NCI-H128 (cell line): ENCODE measurements around the gene LGALS1.
A peak's percentile ranks its signal among the peaks of the same experiment; 100 is the strongest.

Experiments used
- DNase-seq: peaks from one replicate; lab custom pipeline; 2025; ENCODE audit not compliant: unreplicated experiment; lab: John Stamatoyannopoulos, UW

Gene LGALS1

DNA sequence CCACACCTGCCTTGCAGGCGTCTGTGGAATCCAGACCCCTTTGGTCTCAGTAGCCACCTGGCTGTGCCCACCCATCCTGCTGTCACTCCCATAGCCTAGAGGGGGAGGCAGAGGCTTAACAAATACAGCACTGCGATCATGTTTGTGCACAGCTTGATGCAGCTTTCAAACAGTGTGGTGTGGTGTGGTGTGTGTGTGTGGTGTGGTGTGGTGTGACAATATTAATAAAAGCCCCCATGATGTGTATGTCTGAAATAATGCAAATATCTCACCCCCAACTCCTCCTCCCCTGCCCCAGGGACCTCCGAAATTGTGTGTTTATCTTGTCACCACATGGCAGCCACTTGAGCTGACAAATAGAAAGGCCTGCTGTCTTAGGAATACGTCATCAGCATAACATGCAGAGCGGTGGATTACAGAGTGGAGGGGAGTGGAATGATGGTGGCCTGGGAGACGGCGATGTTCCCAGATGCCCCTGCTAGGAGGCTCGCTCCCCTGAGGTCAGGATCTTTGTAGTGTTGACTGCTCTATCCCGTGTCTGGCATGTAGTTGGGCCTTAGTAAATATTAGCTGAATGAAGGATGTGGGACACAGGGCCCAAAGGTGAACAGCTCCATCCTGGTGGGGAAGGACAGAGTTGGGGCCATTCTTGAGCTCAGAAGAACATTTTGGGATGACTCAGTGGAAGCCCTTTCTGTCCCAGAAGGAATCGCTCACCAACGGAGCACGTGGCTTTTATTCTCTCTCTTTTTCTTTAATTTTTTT, 14.1 kb upstream of the LGALS1 start:
- DNase-seq: peak; percentile 18

DNA sequence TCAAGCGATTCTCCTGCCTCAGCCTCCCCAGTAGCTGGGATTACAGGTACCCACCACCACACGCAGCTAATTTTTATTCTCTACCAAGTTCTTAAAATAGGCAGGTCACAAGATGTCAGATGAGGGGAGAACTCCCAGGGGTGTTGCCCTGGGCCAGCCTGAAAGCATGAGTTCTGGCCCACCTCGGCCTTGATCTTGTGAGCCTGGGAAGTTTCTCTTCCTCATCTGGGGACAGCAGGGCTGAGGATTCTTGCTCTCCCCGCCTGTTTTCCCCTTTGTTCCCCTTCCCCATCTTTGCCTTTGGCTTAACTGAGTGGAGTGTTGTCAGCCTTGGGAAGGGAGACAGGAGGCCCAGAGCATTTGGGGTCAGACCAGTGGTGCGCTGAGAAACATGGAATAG, 13.4 kb upstream of the LGALS1 start:
- DNase-seq: no peak

- no peak for DNase-seq
Observed at GRCh38 chr22:37663521-37664140, 11.8 kb upstream of the LGALS1 start.

DNA sequence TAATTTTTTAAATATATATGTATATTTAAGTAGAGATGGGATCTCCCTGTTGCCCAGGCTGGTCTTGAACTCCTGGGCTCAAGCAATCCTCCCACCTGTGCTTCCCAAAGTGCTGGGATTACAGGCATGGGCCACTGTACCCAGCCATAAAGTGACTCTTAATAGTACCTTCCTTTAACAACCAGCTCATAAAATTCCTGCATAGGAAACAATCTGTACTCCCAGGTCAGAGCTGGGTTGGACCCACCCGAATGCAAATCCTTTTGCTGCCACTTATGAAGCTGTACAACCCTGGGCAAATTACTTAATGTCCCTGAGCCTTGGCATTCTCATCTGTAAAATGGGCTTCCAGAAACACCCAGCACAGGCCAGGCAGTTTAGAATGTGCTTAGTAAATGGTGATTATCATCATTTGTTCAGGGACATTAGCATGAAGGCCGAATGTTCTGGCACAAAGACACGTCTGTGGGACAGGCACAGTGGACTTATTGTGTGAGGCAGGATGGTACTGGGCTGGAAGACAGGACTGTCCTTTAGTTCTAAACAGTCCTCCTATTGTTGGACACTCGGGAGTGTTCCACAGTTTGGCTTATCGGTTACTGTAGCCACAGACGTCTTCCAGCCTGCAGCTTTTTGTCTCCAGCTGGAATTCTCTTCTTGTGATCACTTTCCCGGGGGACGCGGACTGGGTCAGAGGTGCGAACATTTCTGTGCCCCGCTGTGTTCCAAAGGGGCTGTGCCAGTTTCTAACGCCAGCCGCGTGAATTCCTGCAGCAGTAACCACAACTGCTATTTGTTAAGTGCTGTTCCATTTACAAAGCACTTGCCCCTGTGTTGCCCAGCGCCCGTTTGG, 11.0 kb upstream of the LGALS1 start:
- DNase-seq: no peak

DNA sequence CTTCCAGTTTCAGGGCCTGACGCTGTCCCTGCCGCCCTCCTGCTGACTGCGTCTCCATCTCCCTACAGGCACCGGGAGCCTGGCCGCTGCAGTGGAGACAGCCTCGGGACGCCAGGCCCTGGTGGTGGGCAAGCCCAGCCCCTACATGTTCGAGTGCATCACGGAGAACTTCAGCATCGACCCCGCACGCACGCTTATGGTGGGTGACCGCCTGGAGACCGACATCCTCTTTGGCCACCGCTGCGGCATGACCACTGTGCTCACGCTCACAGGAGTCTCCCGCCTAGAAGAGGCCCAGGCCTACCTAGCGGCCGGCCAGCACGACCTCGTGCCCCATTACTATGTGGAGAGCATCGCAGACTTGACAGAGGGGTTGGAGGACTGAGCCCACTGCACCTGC, 9.9 kb upstream of the LGALS1 start:
- no peak for DNase-seq

- DNase-seq: no peak
Observed at GRCh38 chr22:37669586-37669985, 5.8 kb upstream of the LGALS1 start.

- no peak for DNase-seq
Observed at GRCh38 chr22:37672206-37672919, 3.1 kb upstream of the LGALS1 start.

DNA sequence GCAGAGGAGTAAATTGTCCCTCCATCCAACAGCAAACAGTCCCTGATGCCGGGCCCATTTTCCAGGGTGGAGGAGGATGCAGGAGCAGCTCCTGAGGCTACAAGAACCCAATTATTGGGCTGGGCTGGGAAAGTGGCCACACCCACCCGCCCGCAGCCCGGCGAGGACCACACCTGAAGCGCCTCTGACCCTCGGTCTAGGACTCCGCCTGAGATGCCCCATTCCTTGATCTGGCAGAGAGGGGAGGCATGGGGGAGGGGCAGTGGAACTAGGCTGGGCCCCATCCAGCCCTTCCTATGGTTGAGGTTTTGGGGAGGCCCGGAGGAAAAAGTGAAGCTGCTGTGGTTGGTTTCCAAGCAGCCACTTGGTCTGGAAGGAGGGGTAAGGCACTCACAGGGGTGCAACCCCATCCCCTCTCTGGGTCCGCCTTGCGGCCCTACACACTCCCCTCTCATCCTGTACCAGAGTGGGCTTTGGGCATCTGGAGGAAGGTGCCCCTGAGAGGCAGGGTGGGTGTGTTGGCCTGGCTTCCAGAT, 2.4 kb upstream of the LGALS1 start:
- no peak for DNase-seq

- no peak for DNase-seq
Observed at GRCh38 chr22:37674248-37674647, 1.2 kb upstream of the LGALS1 start.

- no peak for DNase-seq
Observed at GRCh38 chr22:37675930-37676735, 697 bp downstream of the LGALS1 start.

DNA sequence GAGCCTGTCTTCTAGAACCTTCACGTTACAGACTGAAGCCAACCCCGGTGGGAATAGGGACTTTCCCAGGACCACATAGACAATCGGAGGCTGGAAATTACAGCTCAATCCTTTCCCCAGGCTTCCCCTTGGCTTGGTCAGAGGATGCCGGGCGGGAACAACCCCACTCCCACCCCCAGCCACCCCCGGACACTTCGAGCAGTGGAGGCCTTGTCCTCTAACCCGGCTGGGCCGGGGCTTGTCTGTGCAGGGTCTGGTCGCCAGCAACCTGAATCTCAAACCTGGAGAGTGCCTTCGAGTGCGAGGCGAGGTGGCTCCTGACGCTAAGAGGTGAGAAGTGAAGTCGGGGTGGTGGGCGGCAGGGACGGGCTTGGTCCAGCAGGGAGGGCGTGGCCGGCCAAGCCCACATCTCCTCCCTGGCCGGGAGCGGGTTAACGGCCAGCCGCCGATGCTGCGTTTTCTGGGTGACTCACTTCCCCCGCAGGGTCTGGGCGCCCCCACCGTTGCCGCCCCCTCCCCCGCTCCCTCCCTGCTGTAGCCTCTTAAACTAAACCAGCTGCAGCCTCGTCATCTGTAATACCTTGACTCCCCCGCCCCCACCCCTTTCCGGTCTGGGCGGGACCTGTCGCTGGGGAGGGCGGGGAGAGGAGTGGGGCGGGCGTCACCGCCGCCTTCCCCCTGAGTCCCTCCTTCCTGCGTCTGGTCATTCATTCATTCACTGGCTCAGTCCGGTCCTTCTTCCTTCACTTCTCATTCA, 1.5 kb downstream of the LGALS1 start:
- DNase-seq: no peak

DNA sequence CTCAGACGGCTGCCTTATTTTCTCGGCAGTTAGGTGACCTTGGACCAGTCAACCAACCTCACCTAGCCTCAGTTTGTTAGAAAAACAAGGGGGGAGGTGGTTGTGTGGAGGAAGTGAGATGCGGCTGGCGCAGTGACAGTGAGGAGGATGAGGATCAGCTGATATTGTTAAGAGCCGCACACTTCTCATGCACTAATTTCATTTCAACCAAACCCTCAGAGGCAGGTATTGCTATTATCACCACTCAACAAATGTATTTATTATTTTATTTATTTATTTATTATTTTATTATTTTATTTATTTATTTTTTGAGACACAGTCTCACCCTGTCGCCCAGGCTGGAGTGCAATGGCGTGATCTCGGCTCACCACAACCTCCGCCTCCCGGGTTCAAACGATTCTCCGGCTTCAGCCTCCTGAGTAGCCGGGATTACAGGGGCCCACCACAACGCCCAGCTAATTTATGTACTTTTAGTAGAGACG, 2.1 kb downstream of the LGALS1 start:
- DNase-seq: no peak

GRCh38 chr22:37678372-37678771, 2.9 kb downstream of the LGALS1 start:
- DNase-seq: no peak

GRCh38 chr22:37679670-37680069, 4.2 kb downstream of the LGALS1 start:
- no peak for DNase-seq

GRCh38 chr22:37680191-37680851, 4.9 kb downstream of the LGALS1 start:
- no peak for DNase-seq

DNA sequence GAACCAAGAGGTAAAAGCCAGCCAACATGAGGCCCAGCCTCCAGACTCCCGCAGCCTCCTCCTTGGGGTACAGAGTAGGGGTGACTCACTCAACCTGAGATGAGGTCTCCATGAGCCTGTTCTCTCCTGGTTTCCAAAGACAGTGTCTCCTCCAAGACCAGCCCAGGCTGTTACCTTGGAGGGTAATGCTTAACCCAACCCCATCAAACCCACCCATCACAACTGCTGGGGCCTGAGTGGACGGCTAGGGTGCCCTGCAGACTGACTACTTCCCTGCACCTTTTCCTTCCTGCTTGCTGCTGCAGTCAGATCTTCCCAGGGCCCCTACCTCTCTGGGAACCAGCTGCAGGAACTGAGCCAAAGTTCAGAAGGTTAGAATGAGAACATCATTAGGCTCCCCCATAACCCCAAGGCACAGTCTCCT, 5.6 kb downstream of the LGALS1 start:
- DNase-seq: no peak

DNA sequence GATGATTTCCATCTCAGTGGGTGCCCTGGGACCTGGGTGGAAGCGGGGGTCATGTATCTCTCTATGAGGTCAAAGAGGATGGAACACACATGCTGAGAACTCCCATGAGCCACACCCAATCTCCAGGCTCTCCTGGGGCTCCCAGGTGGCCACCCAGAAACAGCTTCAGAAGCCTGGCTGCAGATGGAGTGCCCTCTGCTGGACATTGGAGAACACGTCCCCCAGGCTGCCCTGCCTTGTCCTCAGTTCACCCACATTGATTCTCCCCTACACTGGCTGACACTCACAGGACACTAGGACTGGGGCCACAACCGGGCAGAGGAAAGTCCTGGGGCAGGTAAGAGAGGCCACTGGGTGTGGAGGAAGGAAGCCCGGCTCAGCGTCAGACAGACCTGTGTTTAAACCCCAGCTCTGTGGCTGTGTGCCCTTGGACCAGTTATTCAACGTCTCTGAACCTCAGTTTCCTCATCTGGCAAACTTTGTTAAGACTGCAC, 6.2 kb downstream of the LGALS1 start:
- DNase-seq: no peak

- DNase-seq: no peak
Observed at GRCh38 chr22:37684803-37685615, 9.6 kb downstream of the LGALS1 start.
